Suprapubic skin (tissue), 4 donors: Measurements from ENCODE around the gene RETNLB. TPM values are rescaled to one million over a fixed set of nuclear protein-coding genes. Genes with fewer than 3 reads are reported as not detected.

ENCODE experiments used
- DNase-seq, 2 donors: peaks; one replicate each; pipeline ENCODE4 v3.0.0-alpha.2; 2019; ENCODE audit warnings: low spot score in 2 of 2
- H3K27ac ChIP-seq: fragments of 200-600 bp; sonication (generic); one replicate; pipeline ENCODE4 v1.5.1; 2019
- H3K27me3 ChIP-seq: fragments of 200-600 bp; sonication (generic); one replicate; pipeline ENCODE4 v1.5.1; 2019
- H3K36me3 ChIP-seq: fragments of 200-600 bp; sonication (generic); one replicate; pipeline ENCODE4 v1.5.1; 2019
- H3K4me1 ChIP-seq: fragments of 200-600 bp; sonication (generic); one replicate; pipeline ENCODE4 v1.5.1; 2019
- H3K4me3 ChIP-seq: fragments of 200-600 bp; sonication (generic); one replicate; pipeline ENCODE4 v1.5.1; 2019; ENCODE audit warnings: mild to moderate bottlenecking
- H3K9me3 ChIP-seq: fragments of 200-600 bp; sonication (generic); one replicate; pipeline ENCODE4 v1.5.1; 2019
- EP300 ChIP-seq: sonication (generic); formaldehyde crosslinking; IDR thresholded peaks from one replicate; pipeline ENCODE4 v1.6.1; 2017; ENCODE audit warnings: antibody characterized with exemption
- POLR2A ChIP-seq, 2 donors: fragments of 450-650 bp; IDR thresholded peaks; one replicate each; pipeline ENCODE4 v1.6.1; 2017; ENCODE audit warnings: antibody characterized with exemption in 2 of 2, mild to moderate bottlenecking in 2 of 2, moderate library complexity in 2 of 2
- POLR2AphosphoS5 ChIP-seq, 3 donors: sonication (generic); formaldehyde crosslinking; IDR thresholded peaks; one replicate each; pipeline ENCODE4 v1.6.1; 2017; ENCODE audit warnings: antibody characterized with exemption in 3 of 3
- WGBS: methylation state at CpG from one replicate; pipeline ENCODE4 v1.1.5; 2018; 5-methylcytosine and 5-hydroxymethylcytosine counted together
- total RNA-seq, 4 donors: library from RNA; depleted of rRNA; stranded (reverse); fragments of >200 nt; gene quantifications; one replicate each; pipeline ENCODE4 v1.1.0, GENCODE V29; 2016
- TF ChIP-seq, protein P1 (sequence below), 2 donors: fragments of 200-600 bp in 1 of 2; fragments of 450-650 bp in 1 of 2; sonication (generic) in 1 of 2; IDR thresholded peaks; one replicate each; pipeline ENCODE4 v1.5.1; 2016 to 2019; ENCODE audit warnings: antibody characterized with exemption in 2 of 2, mild to moderate bottlenecking in 1 of 2, moderate library complexity in 1 of 2

RETNLB gene
- total RNA-seq, 4 donors from 2014 or later: not detected

GRCh38 chr3:108724101-108724500 is 33.1 kb downstream of the RETNLB start:
- Histone ChIP-seq H3K4me1 (no peaks in the 10 kb centered on the region), H3K4me3 (no peak overlapping the region), H3K27me3 (no peaks in the 10 kb centered on the region), H3K27ac (no peak overlapping the region), H3K36me3 (no peaks in the 10 kb centered on the region), H3K9me3 (no peaks in the 10 kb centered on the region)
- 73% methylated on average over 4 of the region's 4 CpGs for WGBS
- DNase-seq: no peak
- TF ChIP-seq POLR2A (IDR thresholded peaks at IDR 0.05) (no peak), EP300 (no peak), POLR2AphosphoS5 (IDR thresholded peaks at IDR 0.05) (no peak)
- TF ChIP-seq, protein P1, sequence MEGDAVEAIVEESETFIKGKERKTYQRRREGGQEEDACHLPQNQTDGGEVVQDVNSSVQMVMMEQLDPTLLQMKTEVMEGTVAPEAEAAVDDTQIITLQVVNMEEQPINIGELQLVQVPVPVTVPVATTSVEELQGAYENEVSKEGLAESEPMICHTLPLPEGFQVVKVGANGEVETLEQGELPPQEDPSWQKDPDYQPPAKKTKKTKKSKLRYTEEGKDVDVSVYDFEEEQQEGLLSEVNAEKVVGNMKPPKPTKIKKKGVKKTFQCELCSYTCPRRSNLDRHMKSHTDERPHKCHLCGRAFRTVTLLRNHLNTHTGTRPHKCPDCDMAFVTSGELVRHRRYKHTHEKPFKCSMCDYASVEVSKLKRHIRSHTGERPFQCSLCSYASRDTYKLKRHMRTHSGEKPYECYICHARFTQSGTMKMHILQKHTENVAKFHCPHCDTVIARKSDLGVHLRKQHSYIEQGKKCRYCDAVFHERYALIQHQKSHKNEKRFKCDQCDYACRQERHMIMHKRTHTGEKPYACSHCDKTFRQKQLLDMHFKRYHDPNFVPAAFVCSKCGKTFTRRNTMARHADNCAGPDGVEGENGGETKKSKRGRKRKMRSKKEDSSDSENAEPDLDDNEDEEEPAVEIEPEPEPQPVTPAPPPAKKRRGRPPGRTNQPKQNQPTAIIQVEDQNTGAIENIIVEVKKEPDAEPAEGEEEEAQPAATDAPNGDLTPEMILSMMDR (IDR thresholded peaks at IDR 0.05): no peak

DNA sequence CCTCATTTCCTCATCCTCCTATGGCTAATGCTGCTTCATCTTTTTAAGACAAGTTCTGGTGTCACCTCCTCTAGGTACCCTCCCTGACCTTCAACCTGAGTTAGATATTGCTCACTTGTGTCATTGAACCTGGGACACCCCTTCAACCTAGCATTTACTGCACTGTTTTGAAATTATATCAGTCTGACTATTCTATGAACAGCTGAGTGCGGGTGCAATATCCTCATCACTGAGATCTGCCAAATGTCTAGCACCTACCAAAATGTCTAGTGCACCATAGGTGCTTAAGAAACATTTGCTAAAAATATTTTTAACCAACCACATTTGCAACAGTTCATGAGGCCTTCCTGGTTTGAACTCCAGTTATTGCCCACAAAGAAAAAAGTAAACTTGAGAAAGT is 34.5 kb downstream of the RETNLB start:
- TF ChIP-seq EP300 (no peak), POLR2AphosphoS5 (IDR thresholded peaks at IDR 0.05) (no peak), POLR2A (IDR thresholded peaks at IDR 0.05) (no peak)
- TF ChIP-seq, protein P1 (IDR thresholded peaks at IDR 0.05): no peak
- H3K27ac ChIP-seq: no peak overlapping the region
- H3K9me3 ChIP-seq: no peaks in the 10 kb centered on the region
- H3K4me3 ChIP-seq: no peak overlapping the region
- DNase-seq: no peak
- no peaks in the 10 kb centered on the region for H3K36me3 ChIP-seq
- 88% methylated on average over 1 of the region's 1 CpG for WGBS
- no peaks in the 10 kb centered on the region for H3K4me1 ChIP-seq
- H3K27me3 ChIP-seq: no peaks in the 10 kb centered on the region

DNA sequence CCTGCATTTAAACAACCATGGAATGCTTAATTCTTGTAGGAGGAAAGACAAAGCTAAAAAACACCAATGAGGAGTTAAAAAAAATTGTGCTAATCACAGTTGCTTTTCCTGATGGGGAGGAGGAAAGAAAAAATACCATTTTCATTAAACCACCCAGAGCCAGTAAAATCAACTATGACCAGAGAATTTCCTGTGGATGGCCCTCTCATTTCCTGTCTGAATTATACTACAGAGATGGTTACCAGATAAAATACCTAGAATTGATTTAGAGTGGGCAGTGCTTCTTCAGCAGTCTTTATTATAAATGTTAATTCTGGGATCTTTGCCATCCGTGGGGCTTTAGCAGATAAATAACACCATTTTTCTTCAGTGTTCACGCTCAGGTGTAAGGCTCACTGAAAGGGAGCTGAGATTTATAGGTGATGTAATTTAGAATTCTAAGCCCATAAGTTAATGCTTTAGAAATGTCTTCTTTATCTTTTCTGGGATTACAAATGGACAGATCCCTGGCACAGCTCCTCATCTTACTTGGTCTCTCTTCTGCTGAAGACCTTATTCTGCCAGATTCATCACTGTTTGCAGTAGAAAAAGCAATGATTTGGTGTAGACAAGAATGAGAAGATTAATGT is 37.9 kb downstream of the RETNLB start:
- 24% methylated on average over 2 of the region's 2 CpGs for WGBS
- DNase-seq: no peak
- no peaks in the 10 kb centered on the region for H3K27me3 ChIP-seq
- no peak for TF ChIP-seq POLR2A (IDR thresholded peaks at IDR 0.05)
- no peak for TF ChIP-seq EP300
- TF ChIP-seq POLR2AphosphoS5 (IDR thresholded peaks at IDR 0.05): no peak
- TF ChIP-seq, protein P1 (IDR thresholded peaks at IDR 0.05): no peak
- H3K4me3 ChIP-seq: no peak overlapping the region
- H3K4me1 ChIP-seq: no peaks in the 10 kb centered on the region
- H3K36me3 ChIP-seq: no peaks in the 10 kb centered on the region
- H3K9me3 ChIP-seq: no peaks in the 10 kb centered on the region
- no peak overlapping the region for H3K27ac ChIP-seq

- Histone ChIP-seq H3K27ac (no peak overlapping the region), H3K36me3 (no peaks in the 10 kb centered on the region), H3K27me3 (no peaks in the 10 kb centered on the region), H3K4me3 (no peak overlapping the region), H3K4me1 (no peaks in the 10 kb centered on the region), H3K9me3 (no peaks in the 10 kb centered on the region)
- DNase-seq: no peak
- 46% methylated on average over 2 of the region's 2 CpGs for WGBS
- TF ChIP-seq POLR2AphosphoS5 (IDR thresholded peaks at IDR 0.05) (no peak), EP300 (no peak)
These were observed 38.8 kb downstream of the RETNLB start for GRCh38 chr3:108718454-108718853.

- WGBS: 35% methylated on average over 3 of the region's 3 CpGs
These were observed 43.4 kb downstream of the RETNLB start for GRCh38 chr3:108713816-108714215.

More at GRCh38 chr3:108713816-108714215, 43.4 kb downstream of the RETNLB start:
- TF ChIP-seq, protein P1 (IDR thresholded peaks at IDR 0.05): no peak
- TF ChIP-seq EP300 (no peak), POLR2AphosphoS5 (IDR thresholded peaks at IDR 0.05) (no peak), POLR2A (IDR thresholded peaks at IDR 0.05) (no peak)
- no peak overlapping the region for H3K4me3 ChIP-seq
- no peaks in the 10 kb centered on the region for H3K4me1 ChIP-seq
- H3K36me3 ChIP-seq: no peaks in the 10 kb centered on the region
- H3K27ac ChIP-seq: no peak overlapping the region
- H3K9me3 ChIP-seq: no peaks in the 10 kb centered on the region
- no peaks in the 10 kb centered on the region for H3K27me3 ChIP-seq
- no peak for DNase-seq
